Stimulated activated CD8-positive, alpha-beta memory T cell treated with anti-CD3 and anti-CD28 coated beads, Interleukin-4, amount 100 ng/mL, for 4 hours (primary cell): ENCODE results near the gene POLK.

Source experiments
- DNase-seq, 2 donors: peaks; one replicate each; pipeline ENCODE4 v3.0.0-alpha.2; 2020; ENCODE audit warnings: low read depth in 2 of 2, low spot score in 1 of 2

POLK gene

DNA sequence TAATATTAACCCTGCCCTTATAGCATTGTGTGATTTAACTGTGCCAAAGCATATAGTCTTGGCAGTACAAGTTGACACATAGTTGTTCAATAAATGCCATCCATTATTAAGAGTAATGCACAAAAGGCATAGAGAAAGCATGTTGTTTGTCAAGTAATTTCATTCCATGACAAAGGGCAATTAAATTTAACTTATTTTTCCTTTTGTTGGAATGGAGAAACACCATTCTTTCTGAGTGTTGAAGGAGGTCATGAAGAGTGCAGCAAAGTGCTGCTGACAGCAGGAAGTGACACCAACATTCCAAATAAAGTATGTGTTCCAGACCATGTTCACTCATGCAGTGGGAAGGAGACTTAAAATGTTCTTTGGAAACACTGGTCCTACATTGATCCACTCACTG lies 128.7 kb downstream of the POLK start:
- DNase-seq = no peak

DNA sequence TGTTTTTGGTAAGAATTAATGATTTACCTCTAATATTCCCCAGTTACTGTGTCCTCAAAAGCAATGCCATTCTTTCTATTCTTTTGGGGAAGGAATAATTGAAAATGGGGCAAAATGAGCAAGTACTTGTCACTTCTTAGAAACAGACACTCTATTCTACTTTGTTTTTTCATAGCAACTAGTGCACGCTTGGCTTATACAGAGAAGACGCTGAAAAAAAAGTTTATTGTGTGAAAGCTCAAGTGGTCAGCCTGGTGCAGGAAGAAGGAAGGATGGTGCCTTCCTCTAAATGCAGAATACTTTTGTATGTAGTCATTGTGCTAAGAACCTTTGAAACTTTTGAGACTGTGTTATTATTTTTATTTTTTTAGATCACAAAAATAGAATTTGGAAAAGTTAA lies 129.1 kb downstream of the POLK start:
- DNase-seq = no peak

DNA sequence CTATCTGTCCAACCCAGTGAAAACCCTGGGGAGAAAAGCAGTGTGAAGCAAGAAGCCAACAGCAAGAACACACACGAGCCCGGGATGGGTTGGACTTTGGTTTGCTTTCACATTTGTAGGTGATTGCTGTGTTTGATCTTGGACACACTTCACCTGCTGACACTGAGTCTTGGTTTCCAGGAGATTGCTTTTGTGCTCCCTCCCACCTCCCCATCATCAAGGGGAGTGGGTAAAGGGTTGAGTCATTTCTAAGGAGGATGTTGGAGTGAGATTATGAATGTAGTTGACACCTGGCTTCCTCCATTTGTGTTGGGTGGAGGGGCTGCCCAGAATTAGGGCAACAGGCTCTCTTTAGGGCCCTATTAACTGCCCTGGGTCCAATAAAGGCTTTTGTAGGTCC lies 137.0 kb downstream of the POLK start:
- no peak for DNase-seq
